HK-2 (cell line): Measurements from ENCODE around the gene BTNL8.
"Not testable (repeated sequence)": the region's sequence is repeated elsewhere in the genome, so short reads cannot be mapped to it uniquely, and the experiment has no call there.

ENCODE experiments used
- DNase-seq: peaks from one replicate; pipeline ENCODE4 v3.0.0-alpha.2; 2018; ENCODE audit not compliant: unreplicated experiment

Gene BTNL8

GRCh38 chr5:180874804-180875582 lies 24.0 kb upstream of the BTNL8 start:
- DNase-seq = no peak

GRCh38 chr5:180875860-180876426 lies 23.0 kb upstream of the BTNL8 start:
- DNase-seq = no peak

GRCh38 chr5:180885845-180886529 lies 13.0 kb upstream of the BTNL8 start:
- DNase-seq = not testable (repeated sequence)

GRCh38 chr5:180889381-180889780 lies 9.6 kb upstream of the BTNL8 start:
- no peak for DNase-seq

- not testable (repeated sequence) for DNase-seq
These were observed 3.6 kb upstream of the BTNL8 start for GRCh38 chr5:180895330-180895729.

- DNase-seq = no peak
These were observed 1.2 kb downstream of the BTNL8 start for GRCh38 chr5:180900178-180900577.

GRCh38 chr5:180901319-180902009 lies 2.5 kb downstream of the BTNL8 start:
- DNase-seq = no peak

GRCh38 chr5:180908400-180908799 lies 9.4 kb downstream of the BTNL8 start:
- no peak for DNase-seq

GRCh38 chr5:180908998-180909731 lies 10.2 kb downstream of the BTNL8 start:
- DNase-seq = no peak

GRCh38 chr5:180909782-180910181 lies 10.8 kb downstream of the BTNL8 start:
- no peak for DNase-seq

GRCh38 chr5:180910182-180910581 lies 11.2 kb downstream of the BTNL8 start:
- DNase-seq = no peak

- no peak for DNase-seq
These were observed 11.8 kb downstream of the BTNL8 start for GRCh38 chr5:180910735-180911134.

GRCh38 chr5:180914646-180915045 lies 15.7 kb downstream of the BTNL8 start:
- DNase-seq = no peak

GRCh38 chr5:180915924-180916323 lies 17.0 kb downstream of the BTNL8 start:
- DNase-seq = no peak

GRCh38 chr5:180918380-180918779 lies 19.4 kb downstream of the BTNL8 start:
- no peak for DNase-seq

- DNase-seq = no peak
These were observed 21.8 kb downstream of the BTNL8 start for GRCh38 chr5:180920710-180921109.

- DNase-seq = no peak
These were observed 24.0 kb downstream of the BTNL8 start for GRCh38 chr5:180922932-180923331.

- no peak for DNase-seq
These were observed 33.7 kb downstream of the BTNL8 start for GRCh38 chr5:180932660-180933059.

GRCh38 chr5:180935203-180935602 lies 36.2 kb downstream of the BTNL8 start:
- no peak for DNase-seq

GRCh38 chr5:180938294-180938693 lies 39.3 kb downstream of the BTNL8 start:
- no peak for DNase-seq

GRCh38 chr5:180950291-180950949 lies 51.5 kb downstream of the BTNL8 start:
- DNase-seq = no peak
